GM21619 (cell line): ENCODE data around the gene PUSL1.
A peak's percentile ranks its signal among the peaks of the same experiment; 100 is the strongest.

Experiments
- ATAC-seq: cut with Tn5 transposase; IDR thresholded peaks from one replicate; pipeline ENCODE4 v1.9.1; 2021; ENCODE audit not compliant: unreplicated experiment

Gene PUSL1, protein sequence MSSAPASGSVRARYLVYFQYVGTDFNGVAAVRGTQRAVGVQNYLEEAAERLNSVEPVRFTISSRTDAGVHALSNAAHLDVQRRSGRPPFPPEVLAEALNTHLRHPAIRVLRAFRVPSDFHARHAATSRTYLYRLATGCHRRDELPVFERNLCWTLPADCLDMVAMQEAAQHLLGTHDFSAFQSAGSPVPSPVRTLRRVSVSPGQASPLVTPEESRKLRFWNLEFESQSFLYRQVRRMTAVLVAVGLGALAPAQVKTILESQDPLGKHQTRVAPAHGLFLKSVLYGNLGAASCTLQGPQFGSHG

DNA sequence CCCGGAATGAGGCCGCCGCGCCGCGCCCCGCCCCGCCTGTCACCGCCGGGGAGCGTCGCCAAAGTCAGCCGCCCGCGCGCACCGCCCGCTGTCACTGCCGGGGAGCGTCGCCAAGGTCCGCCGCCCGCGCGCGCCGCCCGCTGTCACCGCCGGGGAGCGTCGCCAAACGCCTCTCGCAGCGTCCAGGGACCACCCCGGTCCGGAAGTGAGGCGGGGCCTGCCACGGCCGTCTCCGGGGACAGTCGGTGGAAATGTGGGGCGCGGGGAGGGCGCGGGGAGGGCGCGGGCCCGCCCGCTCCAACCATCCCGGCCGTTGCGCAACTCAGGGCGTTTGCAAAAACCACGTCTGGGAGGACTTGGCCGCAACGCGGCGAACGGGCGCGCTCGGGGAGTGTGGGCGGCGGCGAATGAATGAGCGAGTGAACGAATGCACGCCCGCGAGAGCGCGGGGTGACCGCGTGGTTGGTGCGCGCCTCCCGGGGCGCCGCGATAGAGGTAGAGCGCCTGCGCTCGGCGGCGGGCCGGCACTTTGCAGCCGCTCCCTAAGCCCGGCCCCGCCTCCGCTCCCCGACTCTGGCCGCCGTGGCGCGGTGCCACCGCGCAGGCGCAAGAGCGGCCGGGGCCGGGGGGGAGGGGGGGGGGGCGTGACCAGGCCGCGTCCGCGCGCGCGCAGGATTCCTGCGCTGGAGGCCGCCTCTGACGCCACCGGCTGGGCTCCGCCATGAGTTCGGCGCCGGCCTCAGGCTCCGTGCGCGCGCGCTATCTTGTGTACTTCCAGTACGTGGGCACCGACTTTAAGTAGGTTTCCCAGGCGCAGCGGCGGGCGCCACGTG, at the start of gene PUSL1, which contains the start of gene ACAP3:
TSS of gene PUSL1 (plus strand) at position 675 of the 833 bp plus-strand sequence. CDS start at position 722, 47 bp downstream.
TSS of gene ACAP3 (minus strand) at position 8 of the 833 bp plus-strand sequence. CDS start 115 bp downstream, outside the sequence.
- ATAC-seq, result peak; percentile 50

DNA sequence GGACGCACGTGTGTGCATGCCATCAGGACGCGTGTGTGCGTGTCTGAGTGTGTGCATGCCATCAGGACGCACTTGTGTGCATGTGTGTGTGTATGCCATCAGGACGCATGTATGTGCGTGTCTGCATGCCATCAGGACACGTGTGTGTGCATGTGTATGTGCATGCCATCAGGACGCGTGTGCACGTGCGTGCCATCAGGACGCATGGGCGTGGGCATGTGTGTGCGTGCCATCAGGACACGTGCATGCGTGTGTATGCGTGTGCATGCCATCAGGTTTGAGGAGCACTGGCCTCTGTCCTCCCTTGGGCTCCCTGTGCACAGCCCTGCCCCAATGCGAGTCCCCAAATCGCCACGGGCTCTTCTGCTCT, 49.3 kb upstream of the PUSL1 start:
- ATAC-seq, result no peak

GRCh38 chr1:1259540-1259939, 48.9 kb upstream of the PUSL1 start:
- ATAC-seq, result no peak

- ATAC-seq, result no peak
Observed at GRCh38 chr1:1259951-1260600, 48.3 kb upstream of the PUSL1 start.

- ATAC-seq, result no peak
Observed at GRCh38 chr1:1260843-1261560, 47.4 kb upstream of the PUSL1 start.

GRCh38 chr1:1262071-1262470, 46.3 kb upstream of the PUSL1 start:
- no peak for ATAC-seq

- no peak for ATAC-seq
Observed at GRCh38 chr1:1262758-1263157, 45.6 kb upstream of the PUSL1 start.

- no peak for ATAC-seq
Observed at GRCh38 chr1:1264026-1264425, 44.4 kb upstream of the PUSL1 start.

GRCh38 chr1:1264868-1265272, 43.5 kb upstream of the PUSL1 start:
- no peak for ATAC-seq

- ATAC-seq, result no peak
Observed at GRCh38 chr1:1267488-1268283, 40.7 kb upstream of the PUSL1 start.

DNA sequence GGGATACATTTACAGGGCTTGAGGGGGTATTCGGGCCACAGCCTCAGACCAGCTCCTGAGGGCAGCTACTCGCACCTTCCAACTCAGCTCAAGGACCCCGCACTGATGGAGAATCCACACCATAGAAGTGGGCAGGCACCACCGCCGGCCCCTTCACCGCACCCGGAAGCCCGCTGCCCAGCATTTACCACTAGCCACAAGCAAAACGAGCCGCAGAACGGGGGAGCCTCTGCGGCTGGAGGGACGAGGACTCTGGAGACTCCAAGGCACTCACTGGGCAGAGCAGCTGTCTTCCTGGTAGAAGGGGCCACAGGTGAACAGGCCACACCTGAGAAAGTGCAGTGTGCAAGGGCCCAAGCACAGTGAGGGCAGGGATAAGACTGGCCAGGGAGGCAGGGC, 40.1 kb upstream of the PUSL1 start:
- ATAC-seq, result no peak

- ATAC-seq, result no peak
Observed at GRCh38 chr1:1270813-1271212, 37.6 kb upstream of the PUSL1 start.

DNA sequence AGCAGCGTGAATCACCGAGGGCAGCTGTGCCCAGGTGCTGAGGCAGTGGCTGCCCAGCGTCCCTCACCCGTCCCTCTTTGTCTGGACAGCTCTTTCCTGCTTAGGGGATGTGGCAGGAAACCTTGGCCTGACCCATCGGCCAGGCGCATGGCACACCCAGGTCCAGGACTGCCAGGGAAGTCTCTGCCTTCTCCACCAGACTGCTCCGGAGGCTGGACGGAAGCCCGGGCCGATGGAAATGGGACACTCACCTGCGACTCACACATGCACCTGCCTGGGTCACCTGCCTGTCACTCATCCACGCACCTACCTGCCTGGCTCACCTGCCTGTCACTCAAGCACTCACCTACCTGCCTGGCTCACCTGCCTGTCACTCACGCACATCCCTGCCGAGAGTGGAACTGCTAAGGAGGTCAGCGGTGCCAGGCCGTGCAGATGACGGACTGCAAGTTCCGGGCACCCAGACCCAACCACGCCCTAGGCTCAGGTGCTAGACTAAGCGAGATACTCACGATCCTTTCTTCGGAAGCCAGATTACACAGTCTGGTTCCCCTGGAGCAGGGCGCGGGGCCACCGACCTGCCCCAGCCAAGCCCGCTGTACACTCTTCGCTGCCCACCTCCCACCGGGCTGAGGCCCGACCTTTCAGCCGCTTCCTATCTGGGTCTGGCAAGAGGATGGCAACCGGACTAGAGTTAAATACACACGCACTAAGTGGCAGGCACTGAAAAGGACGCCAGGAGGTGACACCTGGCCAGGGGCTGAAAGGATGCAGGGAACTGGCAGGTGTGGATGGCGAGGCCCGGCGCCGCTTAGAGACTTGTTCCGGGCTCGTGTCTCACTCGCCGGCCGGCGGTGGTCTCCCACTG, 35.8 kb upstream of the PUSL1 start:
- ATAC-seq, result no peak

DNA sequence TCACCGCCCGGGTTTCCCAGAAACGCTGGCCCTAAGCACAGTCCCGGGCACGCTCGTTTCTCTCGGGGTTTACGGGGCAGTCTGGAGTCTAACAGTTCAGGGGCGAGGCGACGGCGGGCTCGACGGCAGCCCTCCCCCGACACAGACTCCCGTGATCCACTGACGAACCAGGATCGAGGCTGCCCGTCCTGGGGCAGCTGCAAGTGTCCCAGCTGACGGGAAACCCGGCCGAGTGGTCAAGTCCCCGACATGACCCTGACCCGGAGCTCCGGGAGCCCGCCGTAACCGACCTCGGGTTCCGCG, 35.2 kb upstream of the PUSL1 start:
- ATAC-seq, result peak; percentile 12

GRCh38 chr1:1273512-1274298, 34.7 kb upstream of the PUSL1 start, which contains the start of gene UBE2J2:
UBE2J2 (minus strand) TSS chr1:1273854; CDS start chr1:1267992, 5,862 bp downstream.
- peak; percentile 79 for ATAC-seq

DNA sequence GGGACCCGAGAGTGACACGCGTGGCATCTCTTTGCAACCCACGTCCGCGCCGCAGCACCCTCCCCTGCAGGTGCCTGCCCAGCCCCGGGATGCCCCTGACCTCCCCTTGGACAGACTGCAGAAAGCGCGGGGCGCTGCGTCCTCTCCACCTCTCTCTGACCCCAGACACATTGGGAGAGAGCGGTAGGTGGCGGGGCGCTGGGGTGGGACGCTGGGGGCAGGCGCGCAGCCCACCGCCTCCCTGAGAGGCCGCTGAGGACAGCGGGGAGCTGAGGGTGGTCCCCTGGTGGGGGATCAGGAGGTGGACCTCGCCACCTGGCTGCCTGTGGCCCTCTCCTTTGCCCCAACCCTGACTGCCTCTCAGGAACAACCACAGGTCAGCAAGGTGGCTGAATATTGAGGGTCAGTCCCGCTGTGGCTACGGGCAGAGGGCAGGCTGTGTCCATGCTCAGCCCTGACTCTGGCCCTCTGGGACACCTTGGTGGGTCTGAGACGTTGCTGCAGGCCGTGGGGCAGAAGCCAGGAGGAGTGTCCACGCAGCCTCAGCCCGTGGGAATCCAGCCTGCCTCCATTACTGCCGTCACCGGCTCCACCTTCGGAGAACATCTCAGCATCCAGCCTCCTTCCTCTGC, 34.0 kb upstream of the PUSL1 start:
- peak; percentile 19 for ATAC-seq

- no peak for ATAC-seq
Observed at GRCh38 chr1:1274931-1275431, 33.4 kb upstream of the PUSL1 start.

- no peak for ATAC-seq
Observed at GRCh38 chr1:1275836-1276235, 32.6 kb upstream of the PUSL1 start.
